WERI-Rb-1 (cell line): ENCODE measurements around the gene SLC25A6.
"Not testable (repeated sequence)": the region's sequence is repeated elsewhere in the genome, so short reads cannot be mapped to it uniquely, and the experiment has no call there.

Experiments
- DNase-seq: peaks from one replicate; pipeline ENCODE4 v3.0.0-alpha.2; 2020
- H3K27ac ChIP-seq: fragments of 250-450 bp; sonication (Bioruptor Pico); 2 replicates; pipeline ENCODE4 v1.5.1; 2020; ENCODE audit warnings: mild to moderate bottlenecking, moderate library complexity
- H3K27me3 ChIP-seq: fragments of 250-450 bp; sonication (Bioruptor Pico); 2 replicates; pipeline ENCODE4 v1.5.1; 2021; ENCODE audit warnings: mild to moderate bottlenecking, low read depth, moderate library complexity; ENCODE audit not compliant: insufficient read depth, severe bottlenecking
- H3K36me3 ChIP-seq: fragments of 250-450 bp; sonication (Bioruptor Pico); 2 replicates; pipeline ENCODE4 v1.5.1; 2020; ENCODE audit warnings: mild to moderate bottlenecking, moderate library complexity
- H3K4me3 ChIP-seq: 2 replicates; pipeline ENCODE4 v1.5.1; 2011; ENCODE audit warnings: low read depth, mild to moderate bottlenecking, control low read depth, low read length
- H3K9me3 ChIP-seq: fragments of 250-450 bp; sonication (Bioruptor Pico); 2 replicates; pipeline ENCODE4 v1.5.1; 2021; ENCODE audit warnings: mild to moderate bottlenecking, moderate library complexity; ENCODE audit not compliant: severe bottlenecking
- CTCF ChIP-seq: IDR thresholded peaks from 2 replicates; pipeline ENCODE4 v1.5.1; 2011; ENCODE audit warnings: low read depth, mild to moderate bottlenecking, control low read depth, inconsistent platforms, low read length

Gene SLC25A6

GRCh38 chrX:1355131-1356046 lies 36.5 kb downstream of the SLC25A6 start:
- H3K27me3 ChIP-seq, result no peaks in the 10 kb centered on the region
- no peak for TF ChIP-seq CTCF
- H3K36me3 ChIP-seq, result peaks cover 7% of the 10 kb centered on the region
- no peaks in the 10 kb centered on the region for H3K9me3 ChIP-seq
- no peak overlapping the region for H3K4me3 ChIP-seq
- H3K27ac ChIP-seq, result no peak overlapping the region
- DNase-seq, result no peak

GRCh38 chrX:1354036-1355019 lies 37.6 kb downstream of the SLC25A6 start:
- DNase-seq, result no peak
- Histone ChIP-seq H3K27ac (no peak overlapping the region), H3K27me3 (no peaks in the 10 kb centered on the region), H3K9me3 (no peaks in the 10 kb centered on the region), H3K36me3 (peaks cover 11% of the 10 kb centered on the region), H3K4me3 (no peak overlapping the region)
- TF ChIP-seq CTCF, result no peak

GRCh38 chrX:1351981-1352714 lies 39.8 kb downstream of the SLC25A6 start:
- no peaks in the 10 kb centered on the region for H3K27me3 ChIP-seq
- H3K9me3 ChIP-seq, result no peaks in the 10 kb centered on the region
- no peak for TF ChIP-seq CTCF
- peaks cover 5% of the 10 kb centered on the region for H3K36me3 ChIP-seq
- no peak overlapping the region for H3K4me3 ChIP-seq
- H3K27ac ChIP-seq, result no peak overlapping the region
- no peak for DNase-seq

GRCh38 chrX:1349606-1350005 lies 42.3 kb downstream of the SLC25A6 start:
- H3K4me3 ChIP-seq, H3K27me3 ChIP-seq, H3K9me3 ChIP-seq, DNase-seq, H3K27ac ChIP-seq, H3K36me3 ChIP-seq: not testable (repeated sequence)

GRCh38 chrX:1341545-1342184 lies 50.2 kb downstream of the SLC25A6 start:
- Histone ChIP-seq H3K27me3 (no peaks in the 10 kb centered on the region), H3K27ac (no peak overlapping the region), H3K36me3 (peaks cover 12% of the 10 kb centered on the region), H3K4me3 (no peak overlapping the region), H3K9me3 (peaks cover 3% of the 10 kb centered on the region)
- DNase-seq, result no peak
- TF ChIP-seq CTCF, result no peak
